HG02981 (cell line): Measurements from ENCODE around the gene MTHFR.

Source experiments
- ATAC-seq: cut with Tn5 transposase; IDR thresholded peaks from one replicate; pipeline ENCODE4 v1.9.1; 2021; ENCODE audit warnings: mild to moderate bottlenecking, moderate library complexity; ENCODE audit not compliant: unreplicated experiment

The MTHFR gene

DNA sequence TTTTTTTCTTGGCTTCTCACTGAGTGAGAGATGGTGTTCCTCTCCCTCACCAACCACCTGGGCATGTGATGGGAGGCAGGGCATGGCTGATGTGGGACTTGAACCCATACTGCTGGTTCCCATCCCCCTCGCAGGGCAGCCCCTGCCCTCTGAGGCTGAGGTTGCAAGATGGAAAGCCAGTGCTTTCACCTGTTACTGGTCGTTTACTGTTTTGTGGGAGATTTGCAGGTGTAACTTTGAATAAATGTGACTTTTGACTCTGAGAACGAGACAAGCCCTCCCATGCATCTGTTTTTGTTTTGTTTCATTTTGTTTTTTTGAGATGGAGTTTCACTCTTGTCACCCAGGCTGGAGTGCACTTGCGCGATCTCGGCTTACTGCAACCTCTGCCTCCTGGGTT lies 22.2 kb downstream of the MTHFR start:
- no peak for ATAC-seq

DNA sequence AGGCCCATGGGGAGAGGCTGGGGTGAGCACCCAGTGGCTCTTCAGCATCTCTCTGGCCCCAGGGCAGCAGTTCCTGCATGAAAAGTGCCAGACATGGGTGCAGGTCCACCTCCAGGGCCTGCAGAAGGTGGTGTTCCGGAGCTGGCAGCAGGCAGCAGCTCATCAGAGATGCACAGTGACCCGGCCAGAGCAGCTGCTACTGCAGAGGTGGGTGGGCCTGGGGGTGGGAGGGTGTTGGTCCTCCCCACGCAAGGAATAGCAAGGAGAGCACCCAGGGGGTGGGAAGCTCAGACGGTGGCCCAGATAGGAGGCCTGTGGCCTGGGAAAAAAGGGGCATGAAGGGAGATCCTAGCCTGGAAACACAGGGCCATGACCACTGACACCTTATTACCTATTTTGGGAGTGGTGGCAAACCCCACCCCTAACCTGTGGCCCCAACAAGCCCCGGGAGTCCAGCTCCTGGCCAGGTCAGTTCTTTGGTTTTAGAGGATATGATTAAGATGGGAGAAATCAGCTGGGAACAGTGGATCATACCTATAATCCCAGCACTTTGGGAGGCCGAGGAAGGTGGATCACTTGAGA lies 23.5 kb downstream of the MTHFR start:
- ATAC-seq = no peak

DNA sequence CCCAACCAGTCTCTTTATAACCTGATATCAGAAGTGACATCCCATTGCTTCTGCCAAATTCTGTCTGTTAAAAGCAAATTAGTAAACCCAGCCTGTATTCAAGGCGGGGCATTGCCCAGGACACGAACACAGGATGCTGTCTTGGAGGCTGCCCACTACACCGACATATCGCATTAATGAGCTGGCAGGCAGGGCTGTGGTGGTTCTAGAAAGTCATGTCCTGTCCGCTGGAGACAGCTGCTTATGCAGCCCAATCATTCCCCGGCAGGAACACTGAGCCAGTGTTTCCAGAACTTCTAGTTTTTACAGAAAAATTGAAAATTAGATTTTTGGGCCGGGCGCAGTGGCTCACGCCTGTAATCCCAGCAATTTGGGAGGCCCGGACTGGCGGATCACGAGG lies 24.5 kb downstream of the MTHFR start:
- ATAC-seq = no peak

DNA sequence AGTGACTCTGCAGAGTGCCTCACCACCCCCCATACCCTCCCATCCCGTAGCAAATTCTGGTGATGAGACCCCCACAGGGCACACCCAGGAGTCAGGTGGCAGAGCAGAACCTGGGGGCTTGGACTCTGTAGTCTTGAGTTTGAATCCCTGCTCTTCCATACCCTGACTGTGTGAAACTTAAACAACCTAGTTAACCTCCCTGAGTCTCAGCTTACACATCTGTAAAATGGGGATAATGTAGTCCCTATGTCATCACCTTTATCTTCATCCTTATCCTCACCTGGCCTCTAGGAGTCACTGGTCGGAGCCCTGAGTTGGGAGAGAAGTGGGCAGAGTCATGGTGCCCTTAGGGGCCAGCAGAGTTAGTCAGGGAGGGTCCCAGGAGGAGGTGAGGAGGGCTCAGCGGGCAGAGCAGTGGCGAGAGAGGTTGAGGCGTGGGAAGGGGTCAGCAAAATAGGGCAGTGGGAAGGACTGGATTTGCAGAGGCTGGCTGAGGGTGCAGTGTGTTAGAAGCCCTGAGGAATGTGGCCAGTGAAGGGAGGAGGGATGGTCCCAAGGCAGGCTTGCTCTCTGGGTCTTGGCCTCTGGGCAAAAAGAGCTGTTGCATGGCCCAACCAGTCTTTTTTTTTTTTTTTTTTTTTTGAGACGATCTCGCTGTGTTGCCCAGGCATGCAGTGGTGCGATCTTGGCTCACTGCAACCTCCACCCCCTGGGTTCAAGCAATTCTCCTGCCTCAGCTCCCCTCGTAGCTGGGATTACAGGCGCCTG lies 25.2 kb downstream of the MTHFR start:
- no peak for ATAC-seq

DNA sequence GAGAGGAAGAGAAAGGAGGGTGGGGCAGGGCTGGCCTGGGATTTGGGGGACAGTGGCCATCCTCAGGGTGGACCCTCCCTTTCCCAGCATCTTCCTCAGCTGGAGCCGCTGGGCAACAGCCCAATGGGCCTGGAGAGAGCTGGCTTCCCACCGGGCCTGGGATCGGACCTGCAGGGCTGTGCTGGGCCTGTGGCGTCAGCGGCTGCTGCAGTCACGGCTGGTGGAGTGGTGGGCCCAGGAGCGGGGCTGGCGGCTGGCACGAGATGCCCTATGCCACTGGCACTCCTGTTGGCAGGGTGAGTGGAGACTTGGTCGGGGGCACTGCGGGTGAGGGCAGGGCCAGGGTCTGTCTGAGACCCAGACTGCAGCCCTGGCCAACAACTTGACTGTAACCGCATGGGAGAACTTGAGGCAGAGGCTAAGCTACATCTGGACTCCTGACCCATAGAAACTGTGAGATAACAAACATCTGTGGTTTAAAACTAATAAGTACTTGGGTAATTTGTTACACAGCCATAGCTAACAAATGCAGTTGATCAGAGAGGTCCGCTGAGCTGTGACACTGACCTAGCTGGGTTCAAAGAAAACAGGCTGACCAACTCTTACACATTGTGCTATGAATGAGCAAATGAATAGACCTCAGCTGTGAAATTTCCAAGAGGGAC lies 25.9 kb downstream of the MTHFR start:
- ATAC-seq = no peak

DNA sequence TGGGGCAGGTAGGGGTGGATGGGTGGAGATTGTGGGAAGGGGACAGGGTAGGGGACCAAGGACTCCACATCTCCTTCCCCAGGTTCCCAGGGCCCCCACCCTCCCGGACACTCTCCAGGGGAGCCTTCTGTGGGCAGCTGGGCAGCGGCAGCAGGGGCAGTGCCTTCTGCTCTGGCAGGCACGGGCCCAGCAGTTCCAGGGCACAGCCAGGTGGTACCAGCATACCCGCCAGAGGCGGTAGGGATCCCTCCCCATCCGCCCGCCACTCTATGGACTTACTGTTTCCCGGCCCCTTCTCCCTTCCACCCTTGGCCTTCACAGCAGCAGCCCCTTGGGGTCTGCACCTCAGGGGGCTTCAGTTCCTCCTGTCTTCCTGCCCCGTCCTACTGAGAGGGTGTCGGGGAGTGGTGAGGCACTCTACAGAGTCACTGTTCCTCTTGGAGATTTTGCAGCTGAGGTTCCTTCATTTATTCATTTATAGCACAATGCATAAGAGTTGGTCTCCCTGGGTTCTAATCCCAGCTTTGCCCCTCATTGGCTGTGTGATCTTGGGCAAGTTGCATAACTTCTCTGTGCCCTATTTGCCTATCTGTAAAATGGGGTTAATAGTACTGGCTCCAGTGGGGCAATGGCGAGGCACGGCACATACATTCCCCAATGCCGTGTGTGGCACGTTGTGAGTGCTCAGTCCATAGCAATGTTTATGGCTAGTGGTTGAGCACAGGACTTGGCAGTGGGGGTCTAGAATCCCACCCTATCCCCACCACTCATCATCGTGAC lies 26.7 kb downstream of the MTHFR start:
- no peak for ATAC-seq

GRCh38 chr1:11778336-11778735 lies 27.4 kb downstream of the MTHFR start:
- ATAC-seq = no peak

GRCh38 chr1:11777658-11778322 lies 28.0 kb downstream of the MTHFR start:
- ATAC-seq = no peak

DNA sequence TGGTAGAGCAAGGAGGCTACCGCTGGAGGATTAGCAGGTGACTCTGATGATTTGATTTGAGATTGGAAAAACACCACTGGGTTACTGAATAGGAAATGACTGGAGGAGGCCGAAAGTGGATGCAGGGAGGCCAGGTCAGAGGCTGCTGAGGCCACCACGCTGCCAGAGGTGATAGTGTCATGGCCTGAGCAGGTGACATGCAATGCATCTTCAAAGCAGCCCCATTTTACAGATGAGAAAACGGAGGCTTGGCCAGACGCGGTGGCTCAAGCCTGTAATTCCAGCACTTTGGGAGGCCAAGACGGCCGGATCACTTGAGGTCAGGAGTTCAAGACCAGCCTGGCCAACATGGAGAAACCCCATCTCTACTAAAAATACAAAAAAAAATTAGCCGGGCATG lies 31.0 kb downstream of the MTHFR start:
- no peak for ATAC-seq

DNA sequence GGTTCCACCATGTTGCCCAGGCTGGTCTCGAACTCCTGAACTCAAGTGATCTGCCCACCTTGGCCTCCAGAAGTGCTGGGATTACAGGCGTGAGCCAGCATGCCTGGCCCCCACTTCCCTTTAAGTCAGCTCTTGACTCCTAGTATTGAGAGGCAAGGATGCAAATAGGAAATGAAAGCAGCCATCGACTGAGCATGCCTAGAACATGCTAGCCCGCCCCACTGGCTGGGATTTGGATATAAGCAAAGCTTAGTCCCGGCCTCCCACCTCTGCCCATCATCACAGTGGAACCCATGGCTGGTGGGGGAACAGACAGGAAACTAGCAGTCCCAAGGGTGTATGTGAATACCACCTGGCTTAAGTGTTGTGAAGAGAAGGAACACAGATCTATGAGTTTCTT lies 33.3 kb downstream of the MTHFR start:
- ATAC-seq = no peak

DNA sequence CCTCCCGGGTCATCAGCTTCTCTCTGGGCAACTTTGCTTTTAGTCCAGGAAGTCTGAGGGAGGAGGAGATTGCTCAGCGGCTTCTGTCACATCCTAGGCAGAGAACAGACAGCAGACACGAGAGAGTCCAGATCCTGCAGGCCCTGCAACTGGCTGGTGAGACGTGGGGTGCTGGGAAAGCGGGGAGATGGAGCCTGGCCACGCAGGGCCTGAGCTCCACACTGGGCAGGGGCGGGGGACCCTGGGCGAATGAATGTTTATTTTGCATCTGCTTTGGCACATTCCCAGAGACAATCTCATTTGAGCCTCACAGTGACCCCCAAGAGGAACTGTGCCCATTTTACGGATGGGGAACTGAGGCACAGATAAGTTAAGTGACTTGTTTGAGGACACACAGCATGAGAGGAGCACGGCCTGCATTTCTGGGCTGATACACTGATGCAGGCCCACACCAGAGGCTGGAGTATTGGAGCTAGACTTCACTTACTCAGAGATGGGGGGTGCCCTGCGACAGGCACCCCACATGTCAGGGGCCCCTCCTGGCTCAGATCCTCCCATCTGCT lies 34.2 kb downstream of the MTHFR start:
- no peak for ATAC-seq

GRCh38 chr1:11770011-11770410 lies 35.8 kb downstream of the MTHFR start:
- no peak for ATAC-seq

GRCh38 chr1:11769274-11769673 lies 36.5 kb downstream of the MTHFR start:
- no peak for ATAC-seq

- ATAC-seq = no peak
Observed at GRCh38 chr1:11768821-11769220, 36.9 kb downstream of the MTHFR start.

DNA sequence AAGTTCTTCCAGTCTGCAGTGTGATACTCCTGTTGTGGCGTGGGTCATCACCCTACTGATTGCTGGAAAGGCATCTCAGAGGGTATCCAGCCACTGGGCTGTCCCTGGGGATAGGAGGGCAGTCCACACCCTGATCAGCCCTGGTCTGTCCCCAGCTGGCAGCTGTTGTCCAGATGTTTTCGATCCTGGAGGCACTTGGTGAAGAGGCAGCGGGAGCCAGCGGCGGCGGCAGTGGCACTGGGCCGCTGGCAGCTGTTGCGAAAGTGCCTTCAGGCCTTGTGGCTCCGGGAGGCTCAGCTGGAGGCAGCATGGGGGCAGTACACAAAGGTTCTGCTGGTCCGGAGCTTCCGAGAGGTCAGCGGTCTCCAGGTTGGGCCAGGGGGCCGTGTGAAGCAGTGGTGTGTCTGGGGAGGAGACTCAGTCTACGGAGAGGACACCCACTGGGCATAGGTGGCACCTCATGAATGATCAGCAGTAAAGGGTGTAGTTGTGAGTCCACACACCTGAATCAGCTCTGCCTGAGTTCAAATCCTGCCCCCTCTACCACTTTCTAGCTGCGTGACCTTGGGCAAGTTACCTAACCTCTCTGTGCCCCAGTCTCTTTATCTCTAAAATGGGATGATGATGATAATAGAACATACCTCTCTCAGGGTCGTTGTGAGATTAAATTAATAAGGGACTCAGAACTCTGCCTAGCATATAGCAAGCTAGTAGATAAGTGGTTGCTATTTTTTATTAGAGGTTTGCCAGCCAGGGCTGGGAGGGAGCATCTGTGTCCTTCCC lies 37.7 kb downstream of the MTHFR start:
- ATAC-seq = no peak

GRCh38 chr1:11766429-11766776 lies 39.4 kb downstream of the MTHFR start:
- ATAC-seq = no peak

- ATAC-seq = no peak
Observed at GRCh38 chr1:11765661-11766428, 39.9 kb downstream of the MTHFR start.

GRCh38 chr1:11764519-11764918 lies 41.2 kb downstream of the MTHFR start:
- no peak for ATAC-seq

GRCh38 chr1:11764115-11764514 lies 41.6 kb downstream of the MTHFR start:
- no peak for ATAC-seq
